Upper lobe of left lung (tissue), 6 donors: Measurements from ENCODE around the gene YPEL2. TPM values are rescaled to one million over a fixed set of nuclear protein-coding genes. Genes with fewer than 3 reads are reported as not detected.

Experiments used
- ATAC-seq, 2 donors: fragments of 200-7000 bp; cut with Tn5 transposase; one replicate each; pipeline ENCODE4 v1.9.1; 2022; ENCODE audit warnings: mild to moderate bottlenecking in 2 of 2, moderate library complexity in 2 of 2; ENCODE audit not compliant: low FRiP score in 2 of 2
- DNase-seq, 2 donors: peaks; one replicate each; pipeline ENCODE4 v3.0.0-alpha.2; 2019 to 2020
- H3K27ac ChIP-seq, 4 donors: fragments of 200-600 bp; sonication (generic); one replicate each; pipeline ENCODE4 v1.5.1; 2016 to 2019
- H3K27me3 ChIP-seq, 4 donors: fragments of 200-600 bp; sonication (generic); one replicate each; pipeline ENCODE4 v1.5.1; 2017 to 2019
- H3K36me3 ChIP-seq, 4 donors: fragments of 200-600 bp; sonication (generic); one replicate each; pipeline ENCODE4 v1.5.1; 2016 to 2019
- H3K4me1 ChIP-seq, 4 donors: fragments of 200-600 bp; sonication (generic); one replicate each; pipeline ENCODE4 v1.5.1; 2018 to 2019
- H3K4me3 ChIP-seq, 4 donors: fragments of 200-600 bp; sonication (generic); one replicate each; pipeline ENCODE4 v1.5.1; 2017 to 2019; ENCODE audit warnings: mild to moderate bottlenecking in 2 of 4, moderate library complexity in 1 of 4
- H3K9me3 ChIP-seq, 4 donors: fragments of 200-600 bp; sonication (generic); one replicate each; pipeline ENCODE4 v1.5.1; 2018 to 2019
- EP300 ChIP-seq, 4 donors: sonication (generic); formaldehyde crosslinking; IDR thresholded peaks; one replicate each; pipeline ENCODE4 v1.5.1; 2017; ENCODE audit warnings: antibody characterized with exemption in 4 of 4, control low read depth in 2 of 4
- POLR2A ChIP-seq, 4 donors: fragments of 450-650 bp; IDR thresholded peaks; one replicate each; pipeline ENCODE4 v1.5.1; 2016 to 2017; ENCODE audit warnings: antibody characterized with exemption in 4 of 4, mild to moderate bottlenecking in 2 of 4
- POLR2AphosphoS5 ChIP-seq, 2 donors: sonication (generic); formaldehyde crosslinking; IDR thresholded peaks; one replicate each; pipeline ENCODE4 v1.5.1; 2017; ENCODE audit warnings: antibody characterized with exemption in 2 of 2
- WGBS, 2 donors: methylation state at CpG; one replicate each; pipeline ENCODE4 v1.1.5; 2017 to 2018; 5-methylcytosine and 5-hydroxymethylcytosine counted together
- total RNA-seq, 6 donors: library from RNA; depleted of rRNA in 4 of 6; stranded (reverse); fragments of >200 nt in 4 of 6; gene quantifications; one replicate each; pipeline versions ENCODE4 v1.1.0 to v1.2.1, GENCODE V29; 2016 to 2021
- TF ChIP-seq, protein P1 (sequence below), 6 experiments: fragments of 450-650 bp in 4 of 6; fragments of 200-600 bp in 2 of 6; sonication (generic) in 2 of 6; IDR thresholded peaks; one replicate each; pipeline ENCODE4 v1.5.1; 2016 to 2019; ENCODE audit warnings: antibody characterized with exemption in 6 of 6
- donor health status: DM: no; HTN: no; CAD: no; lungs with moderate emphysema.
- donor health status: DM: no; HTN: yes; CAD: no; lungs with severe emphysema.

The YPEL2 gene
- total RNA-seq, 6 donors from 2014 or later, result 17.5 to 38.8 (median 26.8) TPM

DNA sequence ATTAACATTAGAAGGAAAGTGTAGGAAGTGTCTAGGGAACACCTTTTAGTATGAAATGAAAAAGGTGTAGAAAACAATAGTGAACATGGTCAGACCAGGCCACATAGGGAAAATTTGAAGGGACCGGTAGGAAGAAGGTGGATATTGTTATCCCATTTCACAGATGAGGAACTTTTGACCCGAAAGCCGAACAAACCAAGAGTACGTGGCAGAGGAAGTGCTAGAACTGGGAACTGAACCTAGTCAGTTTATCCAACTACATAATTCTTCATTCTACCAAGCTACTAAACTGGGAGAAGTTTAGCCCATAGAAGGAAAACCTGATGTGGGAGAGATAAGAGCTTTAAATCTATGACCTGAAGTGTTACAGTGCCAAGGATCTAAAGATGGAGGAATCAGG, 43.2 kb downstream of the YPEL2 start:
- Histone ChIP-seq H3K9me3 (no peaks in the 10 kb centered on the region), H3K36me3 (no peaks in the 10 kb centered on the region), H3K4me1 (peaks cover 74 to 93% (median 83%) of the 10 kb centered on the region in 4 donors), H3K27ac (peak overlapping the region; percentile 84 to 91 (median 86)), H3K27me3 (no peaks in the 10 kb centered on the region), H3K4me3 (no peak overlapping the region)
- 82 to 84% methylated on average over 4 of the region's 4 CpGs for WGBS, 2 donors
- no peak for ATAC-seq
- no peak for DNase-seq
- no peak for TF ChIP-seq POLR2A (IDR thresholded peaks at IDR 0.05)
- no peak for TF ChIP-seq POLR2AphosphoS5 (IDR thresholded peaks at IDR 0.05)
- TF ChIP-seq, protein P1, sequence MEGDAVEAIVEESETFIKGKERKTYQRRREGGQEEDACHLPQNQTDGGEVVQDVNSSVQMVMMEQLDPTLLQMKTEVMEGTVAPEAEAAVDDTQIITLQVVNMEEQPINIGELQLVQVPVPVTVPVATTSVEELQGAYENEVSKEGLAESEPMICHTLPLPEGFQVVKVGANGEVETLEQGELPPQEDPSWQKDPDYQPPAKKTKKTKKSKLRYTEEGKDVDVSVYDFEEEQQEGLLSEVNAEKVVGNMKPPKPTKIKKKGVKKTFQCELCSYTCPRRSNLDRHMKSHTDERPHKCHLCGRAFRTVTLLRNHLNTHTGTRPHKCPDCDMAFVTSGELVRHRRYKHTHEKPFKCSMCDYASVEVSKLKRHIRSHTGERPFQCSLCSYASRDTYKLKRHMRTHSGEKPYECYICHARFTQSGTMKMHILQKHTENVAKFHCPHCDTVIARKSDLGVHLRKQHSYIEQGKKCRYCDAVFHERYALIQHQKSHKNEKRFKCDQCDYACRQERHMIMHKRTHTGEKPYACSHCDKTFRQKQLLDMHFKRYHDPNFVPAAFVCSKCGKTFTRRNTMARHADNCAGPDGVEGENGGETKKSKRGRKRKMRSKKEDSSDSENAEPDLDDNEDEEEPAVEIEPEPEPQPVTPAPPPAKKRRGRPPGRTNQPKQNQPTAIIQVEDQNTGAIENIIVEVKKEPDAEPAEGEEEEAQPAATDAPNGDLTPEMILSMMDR (IDR thresholded peaks at IDR 0.05), result no peak
- TF ChIP-seq EP300 (IDR thresholded peaks at IDR 0.05), result no peak

DNA sequence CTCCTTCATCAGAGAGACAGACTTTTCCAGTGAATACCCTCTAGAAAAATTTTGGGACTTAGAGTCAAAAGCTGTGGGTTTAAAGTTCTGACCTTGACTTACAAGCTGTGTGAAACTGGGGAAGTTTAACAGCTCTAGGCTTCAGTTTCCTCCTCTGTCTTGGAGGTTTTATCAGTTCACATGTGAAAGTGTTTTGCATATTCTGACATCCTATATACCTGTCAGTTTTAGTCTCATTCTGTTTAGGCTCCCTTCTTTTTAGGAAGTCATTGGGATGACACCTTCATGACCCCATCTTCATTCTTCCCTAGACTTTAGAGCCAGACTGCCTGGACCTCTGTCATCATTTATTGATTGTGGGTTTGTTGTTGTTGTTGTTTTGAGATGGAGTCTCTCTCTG, 44.4 kb downstream of the YPEL2 start:
- no peaks in the 10 kb centered on the region for H3K36me3 ChIP-seq
- no peaks in the 10 kb centered on the region for H3K27me3 ChIP-seq
- H3K9me3 ChIP-seq, result no peaks in the 10 kb centered on the region
- DNase-seq (no peak), ATAC-seq (no peak)
- no peak overlapping the region for H3K4me3 ChIP-seq
- H3K27ac ChIP-seq, result peak overlapping the region in 2 of 4 donors; percentile 37 to 91
- H3K4me1 ChIP-seq, result peaks cover 62 to 80% (median 74%) of the 10 kb centered on the region in 4 donors
- TF ChIP-seq POLR2A (IDR thresholded peaks at IDR 0.05) (no peak), POLR2AphosphoS5 (IDR thresholded peaks at IDR 0.05) (no peak), EP300 (IDR thresholded peaks at IDR 0.05) (no peak)
- TF ChIP-seq, protein P1 (IDR thresholded peaks at IDR 0.05), result no peak

DNA sequence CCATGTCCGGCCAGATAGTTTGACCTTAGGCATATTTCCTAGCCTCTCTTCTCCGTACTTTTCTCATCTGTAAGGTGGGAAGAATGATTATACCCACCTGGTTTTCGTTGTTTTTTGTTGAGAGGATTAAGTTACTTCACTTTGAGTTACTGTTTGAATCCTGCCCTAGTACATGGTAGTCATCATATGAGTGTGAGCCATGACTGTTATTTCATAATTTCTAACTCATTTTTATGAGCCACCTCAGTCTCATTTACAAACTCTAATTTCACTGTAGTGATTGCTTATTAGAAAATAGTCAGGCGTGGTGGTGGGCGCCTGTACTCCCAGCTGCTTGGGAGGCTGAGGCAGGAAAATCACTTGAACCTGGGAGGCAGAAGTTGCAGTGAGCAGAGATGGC, 45.1 kb downstream of the YPEL2 start:
- ATAC-seq (no peak), DNase-seq (no peak)
- Histone ChIP-seq H3K27ac (peak overlapping the region in 1 of 4 donors; percentile 37), H3K9me3 (no peaks in the 10 kb centered on the region), H3K36me3 (no peaks in the 10 kb centered on the region), H3K4me1 (peaks cover 62 to 79% (median 74%) of the 10 kb centered on the region in 4 donors), H3K4me3 (no peak overlapping the region), H3K27me3 (no peaks in the 10 kb centered on the region)
- no peak for TF ChIP-seq POLR2A (IDR thresholded peaks at IDR 0.05)
- no peak for TF ChIP-seq POLR2AphosphoS5 (IDR thresholded peaks at IDR 0.05)
- TF ChIP-seq, protein P1 (IDR thresholded peaks at IDR 0.05), result no peak
- no peak for TF ChIP-seq EP300 (IDR thresholded peaks at IDR 0.05)
- 95 to 99% methylated on average over 5 of the region's 5 CpGs for WGBS, 2 donors

DNA sequence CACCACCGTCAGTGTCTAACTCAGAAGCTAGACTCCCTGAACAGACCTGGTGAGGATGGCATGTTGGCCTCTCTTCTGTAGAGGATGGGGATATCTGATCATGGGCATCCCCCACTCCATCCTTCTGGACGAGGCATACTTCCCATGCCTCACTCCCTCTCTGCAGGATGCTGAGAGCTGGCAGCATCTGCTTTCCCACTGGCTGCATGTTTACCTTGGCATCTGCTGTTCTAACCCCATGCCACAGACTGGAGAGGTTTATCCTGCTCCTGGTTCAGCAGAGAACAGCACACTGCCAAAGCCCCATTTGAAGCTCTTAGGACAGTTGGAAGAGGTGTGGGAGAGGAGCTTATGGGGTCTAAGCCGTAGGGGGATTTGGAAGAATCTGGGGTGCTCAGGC, 46.0 kb downstream of the YPEL2 start:
- DNase-seq (no peak), ATAC-seq (no peak)
- TF ChIP-seq, protein P1 (IDR thresholded peaks at IDR 0.05), result no peak
- TF ChIP-seq POLR2A (IDR thresholded peaks at IDR 0.05), result no peak
- TF ChIP-seq EP300 (IDR thresholded peaks at IDR 0.05), result no peak
- TF ChIP-seq POLR2AphosphoS5 (IDR thresholded peaks at IDR 0.05), result no peak
- H3K4me1 ChIP-seq, result peaks cover 59 to 78% (median 74%) of the 10 kb centered on the region in 4 donors
- H3K27ac ChIP-seq, result peak overlapping the region in 1 of 4 donors; percentile 41
- no peaks in the 10 kb centered on the region for H3K27me3 ChIP-seq
- H3K4me3 ChIP-seq, result no peak overlapping the region
- no peaks in the 10 kb centered on the region for H3K36me3 ChIP-seq
- H3K9me3 ChIP-seq, result no peaks in the 10 kb centered on the region
- 75 to 77% methylated on average over 3 of the region's 3 CpGs for WGBS, 2 donors

DNA sequence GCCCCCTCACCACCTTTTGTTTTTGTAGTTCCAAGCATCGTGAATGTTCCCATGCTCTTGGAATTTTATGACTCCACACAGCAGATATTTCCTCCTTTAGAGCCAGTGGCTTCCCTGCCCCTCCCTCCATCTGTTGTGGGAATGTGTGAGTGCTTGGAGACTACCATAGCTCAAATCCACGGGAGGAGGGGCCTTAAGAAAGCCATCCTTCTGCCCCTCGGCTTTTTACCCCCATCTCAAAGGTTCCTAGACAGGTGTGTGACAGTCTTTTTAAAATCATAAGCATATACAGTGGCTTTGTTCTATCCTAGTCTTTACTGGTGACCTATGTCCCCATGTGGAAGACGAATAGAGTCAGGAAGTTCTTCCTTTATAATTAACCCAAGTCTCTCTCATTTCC, 47.2 kb downstream of the YPEL2 start:
- Histone ChIP-seq H3K36me3 (no peaks in the 10 kb centered on the region), H3K4me3 (no peak overlapping the region), H3K9me3 (no peaks in the 10 kb centered on the region), H3K4me1 (peaks cover 46 to 65% (median 61%) of the 10 kb centered on the region in 4 donors), H3K27me3 (no peaks in the 10 kb centered on the region), H3K27ac (peak overlapping the region in 2 of 4 donors; percentile 36 to 41)
- DNase-seq, result no peak
- peak in 1 of 2 donors; percentile 58 for ATAC-seq
- WGBS, 2 donors, result 50 to 51% methylated on average over 4 of the region's 4 CpGs
- no peak for TF ChIP-seq POLR2A (IDR thresholded peaks at IDR 0.05)
- TF ChIP-seq, protein P1 (IDR thresholded peaks at IDR 0.05), result no peak
- TF ChIP-seq EP300 (IDR thresholded peaks at IDR 0.05), result no peak
- no peak for TF ChIP-seq POLR2AphosphoS5 (IDR thresholded peaks at IDR 0.05)
